HG03066 (cell line): ENCODE measurements around the gene SLC22A23.

Source experiments
- ATAC-seq: cut with Tn5 transposase; IDR thresholded peaks from one replicate; pipeline ENCODE4 v1.9.1; 2021; ENCODE audit warnings: low read depth; ENCODE audit not compliant: unreplicated experiment

The SLC22A23 gene

DNA sequence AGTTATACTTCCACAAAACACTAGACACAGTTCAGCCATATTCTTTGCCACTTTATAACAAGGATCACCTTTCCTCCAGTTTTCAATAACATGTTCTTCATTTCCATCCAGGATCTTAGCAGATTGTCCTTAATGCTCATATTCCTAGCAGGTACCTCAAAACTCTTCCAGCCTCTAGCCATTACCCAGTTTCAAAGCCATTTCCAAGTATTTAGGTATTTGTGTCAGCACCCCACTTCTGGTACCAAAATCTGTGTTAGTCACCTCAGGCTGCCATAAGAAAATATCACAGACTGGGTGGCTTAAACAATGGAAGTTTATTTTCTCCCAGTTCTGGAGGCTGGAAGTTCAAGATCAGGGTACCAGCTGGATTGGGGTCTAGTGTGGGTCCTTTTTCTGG is 23.2 kb upstream of the SLC22A23 start:
- ATAC-seq: no peak

DNA sequence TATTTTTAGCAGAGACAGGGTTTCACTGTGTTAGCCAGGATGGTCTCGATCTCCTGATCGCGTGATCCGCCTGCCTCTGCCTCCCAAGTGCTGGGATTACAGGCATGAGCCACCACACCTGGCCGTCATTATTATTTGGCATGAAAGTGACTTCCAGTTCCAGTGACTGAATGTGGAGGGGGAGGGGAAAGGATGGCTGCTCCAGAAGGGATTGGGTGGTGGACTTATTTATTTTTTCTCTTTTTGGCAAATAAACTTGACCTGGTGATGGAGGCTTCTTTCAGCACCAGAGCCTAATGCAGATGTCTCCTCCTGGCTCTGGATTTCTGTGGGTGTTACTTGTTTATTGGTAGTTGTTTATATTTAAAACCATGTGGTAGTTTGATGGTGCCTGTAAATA is 16.9 kb upstream of the SLC22A23 start:
- ATAC-seq: no peak

DNA sequence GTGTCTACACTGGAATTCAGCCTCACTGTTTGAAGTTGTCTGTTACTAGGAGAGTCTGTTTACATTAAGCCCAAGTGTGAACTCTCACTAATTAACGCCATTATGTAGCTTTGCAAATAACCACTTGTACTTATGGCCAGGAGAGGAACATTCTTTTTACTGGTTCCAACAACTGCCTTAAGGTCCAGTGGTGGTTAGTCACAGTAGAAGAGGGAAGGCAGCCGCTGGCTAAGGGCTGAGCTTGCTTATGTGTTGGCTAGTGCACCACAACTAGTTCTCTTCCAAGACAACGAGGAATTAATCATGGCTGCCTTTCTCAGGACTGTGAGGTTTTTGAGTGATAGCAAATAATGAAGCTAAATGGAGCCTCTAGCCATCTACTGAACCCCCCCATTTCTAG is 14.9 kb upstream of the SLC22A23 start:
- ATAC-seq: no peak

DNA sequence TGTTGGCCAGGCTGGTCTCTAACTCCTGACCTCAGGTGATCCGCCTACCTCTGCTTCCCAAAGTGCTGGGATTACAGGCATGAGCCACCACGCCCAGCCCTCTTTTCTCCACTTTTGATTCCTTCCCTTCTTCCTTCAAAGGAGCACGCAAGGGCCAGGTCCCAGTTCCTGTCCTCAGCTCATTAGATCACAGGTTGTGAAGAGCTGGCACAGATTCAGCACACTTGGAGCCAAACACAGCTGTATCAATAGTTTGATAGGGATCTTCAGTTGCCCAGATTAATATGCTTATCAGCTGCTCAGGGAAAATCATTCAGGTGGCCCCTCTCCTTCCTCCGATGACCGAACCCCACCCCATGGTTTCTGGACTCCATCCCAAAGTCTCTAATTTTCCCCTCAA is 14.4 kb upstream of the SLC22A23 start:
- ATAC-seq: no peak

DNA sequence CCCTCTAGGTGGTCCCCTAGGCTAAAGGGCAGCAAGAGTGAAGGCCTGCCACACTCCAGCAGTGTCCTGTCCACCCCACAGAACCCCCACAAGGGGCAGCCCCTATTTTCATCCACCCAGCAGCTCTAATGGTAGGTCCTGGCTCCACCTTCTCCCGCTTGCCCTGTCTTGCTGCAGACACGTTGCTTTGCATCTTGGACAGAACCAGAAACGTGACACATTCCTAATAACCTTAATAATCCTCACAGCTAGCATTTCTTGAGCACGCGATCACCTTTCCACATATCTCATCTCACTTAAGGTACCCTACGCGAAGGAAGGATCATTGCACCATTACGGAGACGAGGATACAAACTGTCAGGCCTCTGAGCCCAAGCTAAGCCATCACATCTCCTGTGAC is 11.7 kb upstream of the SLC22A23 start:
- ATAC-seq: no peak

DNA sequence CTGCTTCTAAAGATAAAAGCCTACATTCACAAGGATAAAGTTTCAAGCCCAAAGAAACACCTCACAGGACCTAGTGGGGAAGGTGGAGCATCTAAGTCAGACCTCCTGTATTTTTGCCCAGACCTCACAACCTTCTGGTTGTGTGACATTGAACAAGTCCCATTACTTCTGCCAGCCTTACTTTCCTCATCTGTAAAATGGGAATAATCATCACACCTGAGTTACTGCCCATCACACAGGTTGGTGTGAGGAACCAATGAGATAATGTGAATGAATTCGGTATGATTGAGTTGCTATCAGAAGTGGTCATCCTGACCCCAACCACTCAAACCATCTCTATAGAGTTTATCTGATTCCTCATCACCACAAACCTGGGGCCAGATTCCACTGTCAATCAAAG is 11.1 kb upstream of the SLC22A23 start:
- no peak for ATAC-seq

DNA sequence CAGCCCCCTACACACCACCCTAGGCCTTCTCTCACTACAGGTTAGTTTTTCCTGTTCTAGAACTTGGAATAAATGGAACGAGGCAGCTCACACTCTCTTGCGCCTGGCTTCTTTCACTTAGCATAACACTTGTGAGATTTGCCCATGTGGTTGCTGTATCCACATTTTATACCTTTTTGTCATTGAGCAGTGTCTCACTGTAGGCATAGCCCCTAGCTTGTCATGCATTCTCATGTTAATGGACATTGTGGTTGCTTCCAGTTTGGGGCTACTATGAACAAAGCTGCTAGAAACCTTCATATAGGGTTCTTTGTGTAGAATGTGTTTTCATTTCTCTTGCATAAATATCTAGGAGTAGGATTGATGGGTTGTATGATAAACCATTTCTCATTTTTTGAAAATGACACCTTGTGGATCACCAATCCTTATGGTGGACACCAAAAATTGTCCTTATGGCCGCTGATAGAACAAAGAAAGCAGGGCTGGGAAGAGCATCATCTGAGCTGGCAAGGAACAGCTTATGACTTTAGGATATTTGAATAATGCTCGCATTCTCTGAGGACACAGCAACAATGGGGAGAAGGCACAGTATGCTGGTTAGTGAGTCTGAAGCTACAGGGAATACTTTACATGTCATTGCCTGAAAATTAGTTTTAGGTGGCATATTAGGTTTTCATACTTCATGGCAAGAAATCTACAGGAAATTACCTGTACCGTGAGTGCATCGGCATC is 9.8 kb upstream of the SLC22A23 start:
- no peak for ATAC-seq

DNA sequence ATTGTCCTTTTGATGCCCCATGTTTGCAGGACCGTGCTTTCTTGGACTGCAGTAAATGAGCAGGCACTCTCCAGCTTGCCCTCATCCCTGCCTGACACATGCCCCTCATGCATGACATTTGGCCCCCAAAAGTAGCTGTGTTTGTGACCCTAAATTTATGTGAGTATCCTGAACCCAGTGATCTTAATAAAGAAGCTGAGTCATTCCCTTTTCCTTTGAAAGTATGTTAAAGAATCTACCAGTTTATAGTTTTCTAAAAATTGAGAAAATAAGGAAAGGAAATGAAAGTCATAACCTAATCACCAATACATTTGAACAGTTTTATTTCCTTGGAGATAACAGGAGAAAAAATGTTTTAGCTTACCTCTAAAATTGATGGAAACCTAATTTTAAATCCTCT is 3.4 kb upstream of the SLC22A23 start:
- ATAC-seq: no peak

DNA sequence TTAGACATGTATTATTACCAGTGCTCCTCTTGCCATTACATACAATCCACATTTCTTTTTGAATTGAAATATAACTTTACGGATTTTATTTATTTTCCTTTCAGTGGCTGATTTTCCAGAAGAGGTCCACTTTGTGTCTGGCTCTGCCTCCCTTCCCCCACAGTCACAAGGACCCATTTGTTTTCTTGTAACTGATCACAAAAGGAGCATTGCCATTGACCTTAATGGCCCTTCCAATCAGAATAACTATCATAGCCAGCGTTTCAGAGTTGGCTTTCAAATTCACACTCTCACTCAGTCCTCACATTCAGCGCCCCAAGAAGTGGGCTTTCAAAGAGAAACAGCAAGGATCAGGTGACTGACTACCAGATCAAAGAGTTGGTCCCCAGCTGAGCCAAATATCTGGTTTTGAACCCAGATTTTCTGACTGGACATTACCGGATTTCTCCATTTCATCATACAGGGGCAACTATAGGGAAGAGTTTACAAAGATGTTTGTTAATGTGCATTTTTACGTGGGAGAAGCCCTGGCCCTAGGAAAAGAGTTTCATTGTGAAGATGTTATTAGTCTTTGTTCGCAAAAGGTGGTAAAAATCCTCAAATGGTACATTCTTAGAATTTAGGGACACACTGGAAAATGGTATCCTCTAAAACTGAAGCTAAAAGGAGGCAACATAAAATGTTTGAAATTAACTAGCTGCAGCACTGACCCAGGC is 2.0 kb upstream of the SLC22A23 start:
- no peak for ATAC-seq

DNA sequence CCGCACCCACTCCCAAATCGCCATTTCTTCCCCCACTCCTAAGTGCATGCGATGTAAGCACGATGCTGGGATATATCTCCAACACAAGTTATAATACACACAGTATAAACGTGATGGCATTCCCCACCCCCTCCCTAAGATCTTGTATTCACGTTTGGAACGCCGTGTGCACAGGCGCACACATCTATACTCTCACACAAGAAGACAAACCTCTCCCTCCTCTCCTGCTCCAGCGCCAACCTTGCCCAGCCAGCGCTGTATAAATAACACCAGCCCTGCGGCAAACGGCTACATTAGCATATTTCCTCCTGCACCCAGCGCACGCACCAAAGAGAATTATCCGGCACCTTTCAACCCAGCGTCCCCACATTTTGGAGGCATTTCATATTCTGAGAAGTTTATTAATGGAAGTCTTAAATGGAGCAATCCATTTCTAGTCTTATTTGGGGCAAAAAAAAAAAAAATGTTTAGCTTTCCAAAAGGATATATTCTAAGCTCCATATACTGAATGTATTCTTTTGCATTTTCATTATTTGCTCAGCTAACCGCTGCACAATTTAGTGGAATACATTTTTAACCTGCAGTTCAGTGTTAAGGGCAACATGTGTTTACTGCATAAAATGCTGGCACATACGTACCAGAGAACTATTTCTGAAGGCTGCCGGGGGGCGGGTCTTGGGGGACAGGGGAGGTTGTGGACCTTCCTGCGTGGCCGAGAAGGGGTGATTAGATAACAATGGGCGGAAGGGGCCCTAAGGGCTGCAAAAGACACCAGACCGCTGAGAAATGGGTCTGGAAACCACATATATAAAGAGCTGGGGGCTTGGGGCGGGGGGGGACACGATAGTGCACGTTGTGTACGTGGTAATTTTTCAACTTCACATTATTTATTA is 1.1 kb upstream of the SLC22A23 start:
- no peak for ATAC-seq

DNA sequence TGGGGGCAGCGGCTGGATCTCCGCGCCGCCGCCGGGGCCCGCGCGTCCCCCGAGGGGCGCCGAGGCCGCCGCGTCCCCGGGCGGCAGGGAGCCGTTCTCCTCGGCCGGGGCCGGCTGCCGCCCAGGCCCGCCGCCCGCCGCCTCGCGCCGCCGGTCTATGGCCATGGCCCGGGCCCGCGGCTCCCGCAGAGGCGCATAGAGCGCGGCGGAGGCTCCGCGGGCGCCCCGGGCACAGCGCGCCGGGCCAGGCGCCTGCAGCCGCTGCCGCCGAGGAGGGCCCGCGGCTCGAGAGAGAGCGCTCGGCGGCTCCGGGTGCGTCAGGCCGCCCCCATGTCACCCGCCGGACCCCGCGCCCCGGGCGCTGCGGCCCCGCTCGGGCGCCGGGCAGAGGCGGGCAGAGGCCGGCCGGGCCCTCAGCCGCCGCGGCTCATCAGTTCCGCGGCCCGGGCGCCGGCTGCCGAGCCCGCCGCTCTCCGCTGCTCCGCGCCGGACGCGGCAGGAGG is 404 bp downstream of the SLC22A23 start:
- ATAC-seq: no peak

DNA sequence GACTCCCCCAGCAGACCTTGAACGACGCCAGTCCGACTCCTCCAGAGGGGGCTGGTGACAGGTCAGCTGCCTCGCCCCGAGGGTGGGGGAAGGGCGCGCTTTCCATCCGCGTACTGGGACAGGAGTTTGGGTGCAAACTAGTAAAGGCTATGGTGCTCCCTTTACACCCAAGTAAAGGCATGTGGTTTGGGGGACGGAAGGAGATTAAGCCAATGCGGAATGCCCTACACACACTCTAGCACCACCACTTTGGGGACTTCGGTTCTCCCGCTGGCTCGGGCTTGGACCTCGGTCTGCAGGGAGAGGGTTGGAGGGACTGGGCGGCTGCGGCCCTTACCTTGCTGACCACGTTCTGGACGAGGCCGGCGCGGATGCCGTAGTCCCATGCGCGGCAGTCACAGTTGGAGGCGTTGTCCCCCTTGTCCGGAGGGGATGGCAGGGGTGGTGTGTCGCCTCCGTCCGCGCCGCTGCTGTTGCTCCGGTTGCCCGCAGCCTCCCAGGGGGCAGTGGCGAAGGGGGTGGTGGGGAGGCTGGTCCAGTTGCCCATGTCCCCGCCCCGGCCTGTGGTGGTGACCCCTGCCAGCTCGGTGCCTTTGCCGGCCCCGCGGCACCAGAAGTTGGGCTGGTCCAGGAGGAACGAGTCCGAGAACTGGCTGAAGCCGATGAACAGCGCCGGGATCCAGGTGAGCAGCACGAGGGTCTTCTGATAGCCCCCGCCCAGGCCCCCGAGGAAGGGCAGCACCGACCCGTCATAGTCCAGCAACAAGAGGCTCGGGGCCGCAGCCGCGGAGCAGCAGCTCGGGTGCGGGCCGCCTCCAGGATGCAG is 1.1 kb downstream of the SLC22A23 start:
- no peak for ATAC-seq

DNA sequence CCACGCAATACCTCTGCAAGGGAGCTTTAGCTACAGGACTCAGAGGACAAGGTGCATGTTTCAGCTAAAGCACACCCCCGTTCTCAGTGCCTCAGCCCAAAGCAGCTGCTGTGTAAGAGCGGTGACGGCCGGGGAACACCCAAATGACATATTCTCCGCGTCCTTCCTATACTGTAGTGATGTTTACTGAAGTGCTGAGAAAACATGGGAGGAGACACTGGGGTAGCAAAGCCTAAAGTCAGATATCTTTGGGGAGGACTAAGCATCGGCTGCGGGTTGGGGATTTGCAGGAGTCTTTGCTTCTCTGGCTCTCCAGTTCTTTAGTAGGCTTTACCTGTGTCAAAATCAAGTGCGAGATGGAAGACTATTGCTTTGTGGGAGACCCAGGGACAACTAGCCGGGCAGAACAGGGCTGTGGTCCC is 1.7 kb downstream of the SLC22A23 start:
- no peak for ATAC-seq

DNA sequence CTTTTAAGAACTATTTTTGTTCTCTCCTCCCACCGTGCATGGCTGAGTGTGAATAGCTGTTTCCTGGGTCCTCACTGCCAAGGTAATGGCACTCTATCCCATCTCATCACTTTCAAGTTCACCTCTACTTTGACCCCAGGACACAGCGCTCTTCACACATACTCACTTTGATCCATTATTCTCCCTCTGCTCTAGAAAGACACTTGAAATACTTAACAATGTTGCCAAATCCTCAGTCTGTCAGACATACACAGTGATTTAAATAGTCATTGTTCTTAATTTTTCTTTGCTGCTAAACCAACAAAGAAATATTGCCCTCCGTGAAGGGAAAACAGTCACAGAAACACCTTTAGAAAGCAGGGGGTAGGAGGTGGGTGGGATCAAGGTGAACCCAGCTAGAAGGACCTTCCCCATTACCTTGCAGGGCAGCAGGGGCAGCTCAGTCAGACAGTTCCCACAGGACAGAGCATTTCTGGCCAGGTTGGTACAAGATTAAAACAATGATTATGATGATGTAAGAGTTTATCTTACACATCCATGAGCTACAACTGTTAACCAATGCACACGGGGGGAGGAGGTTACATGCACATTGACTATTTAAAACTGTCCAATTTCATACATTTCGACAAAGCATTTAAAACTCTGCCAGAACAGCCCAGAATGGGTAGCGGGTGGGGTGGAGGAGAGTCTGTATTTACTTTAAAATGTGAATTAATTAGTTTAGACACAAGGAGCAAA is 2.4 kb downstream of the SLC22A23 start:
- no peak for ATAC-seq

DNA sequence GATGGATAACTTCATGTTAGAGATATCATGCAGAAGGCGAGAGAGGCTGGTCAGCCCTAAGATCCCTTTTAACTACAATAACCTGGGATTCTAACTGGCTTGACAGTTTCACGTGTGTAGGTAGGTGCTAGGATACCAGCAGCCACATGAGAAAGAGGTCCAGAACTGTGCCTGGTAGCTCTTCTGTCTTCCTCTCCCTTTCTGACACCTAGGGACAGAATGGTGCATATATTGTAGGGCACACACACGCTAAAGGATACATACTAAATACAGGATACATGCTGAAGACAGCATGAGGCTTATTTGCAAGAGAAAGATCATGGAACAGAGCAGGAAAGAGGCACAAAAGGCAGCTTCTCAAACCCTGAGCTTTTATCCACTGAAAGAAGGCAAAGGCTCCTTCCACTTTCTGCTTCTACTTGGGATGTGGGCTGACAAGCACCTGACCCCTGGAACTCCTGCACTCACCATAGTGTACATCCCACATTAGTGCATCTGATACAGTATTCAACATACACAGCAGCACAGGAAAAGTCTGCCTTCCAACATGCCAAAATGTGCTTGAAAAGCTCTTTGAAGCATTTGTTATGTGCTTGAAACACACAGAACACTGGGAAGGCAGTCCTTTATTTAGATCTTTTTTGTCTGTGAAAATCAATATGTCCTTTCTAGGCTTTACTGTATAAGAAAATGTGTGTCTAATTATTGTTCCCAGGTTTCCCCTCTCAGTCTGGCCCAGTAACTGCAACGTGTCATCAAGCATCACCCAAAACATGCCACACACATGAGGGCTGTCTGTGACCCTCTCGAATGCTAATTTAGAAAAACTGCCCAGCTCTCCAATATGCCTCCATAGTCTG is 3.2 kb downstream of the SLC22A23 start:
- ATAC-seq: no peak

DNA sequence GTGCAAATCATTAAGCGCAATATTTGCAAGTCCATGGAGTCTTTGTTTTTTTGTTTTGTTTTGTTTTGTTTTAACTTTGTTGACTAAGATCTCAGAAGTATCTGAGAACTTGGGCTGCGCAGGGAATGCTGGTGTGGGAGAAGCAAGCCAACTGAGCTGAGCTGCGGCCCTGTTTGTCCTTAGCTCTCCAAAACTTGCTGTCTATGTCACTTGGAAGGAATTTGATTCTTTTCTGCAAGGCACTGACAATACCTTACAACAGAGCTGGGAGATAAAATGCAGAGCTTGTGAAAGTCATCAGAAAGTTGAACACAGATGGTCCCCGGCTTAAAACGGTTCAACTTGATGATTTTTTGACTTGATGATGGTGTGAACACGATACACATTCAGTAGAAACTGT is 5.4 kb downstream of the SLC22A23 start:
- no peak for ATAC-seq

DNA sequence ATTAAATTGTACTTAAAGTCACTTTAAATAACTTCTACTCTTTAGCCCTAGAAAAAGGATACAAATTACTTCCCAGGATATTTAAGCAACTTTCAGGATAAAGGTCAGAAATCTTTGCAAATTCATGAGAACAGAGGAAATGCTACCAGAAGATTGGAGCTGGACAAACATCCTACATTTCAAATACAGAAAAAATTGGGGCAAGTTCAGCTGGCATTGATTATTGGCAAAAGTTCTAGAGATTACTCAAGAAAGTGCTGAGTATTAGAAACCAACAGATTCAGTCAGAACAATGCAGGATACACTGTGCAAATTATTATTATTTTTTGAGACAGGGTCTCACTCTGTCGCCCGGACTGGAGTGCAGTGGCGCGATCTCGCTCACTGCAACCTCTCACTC is 6.0 kb downstream of the SLC22A23 start:
- no peak for ATAC-seq

DNA sequence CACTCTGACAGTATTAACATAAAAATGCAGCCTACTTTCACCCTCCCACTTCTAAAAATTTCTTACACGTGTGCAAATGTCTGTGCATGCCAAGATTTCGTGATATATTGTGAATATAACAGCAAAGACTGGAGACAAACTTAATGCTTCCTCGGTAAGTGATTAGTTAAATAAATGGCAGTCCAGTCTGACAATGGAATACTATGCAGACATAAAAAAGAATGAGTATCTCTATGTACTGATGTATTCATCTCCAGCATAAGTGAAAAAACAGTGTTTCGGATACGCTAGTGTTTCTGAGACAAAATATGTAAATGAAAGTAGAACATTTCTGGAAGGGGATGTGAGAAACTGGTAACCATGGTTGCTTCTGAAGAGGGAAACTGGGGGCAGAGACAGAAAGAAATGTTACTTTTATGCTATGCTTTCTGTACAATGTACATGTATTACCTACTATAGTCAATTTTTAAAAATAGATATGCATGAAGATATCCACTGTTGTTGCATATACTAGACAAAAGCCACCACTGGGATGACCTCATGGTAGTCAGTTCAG is 7.0 kb downstream of the SLC22A23 start:
- ATAC-seq: no peak
